ENCODE results near the gene OPCML. TPM values are rescaled to one million over a fixed set of nuclear protein-coding genes. Genes with fewer than 3 reads are reported as not detected.

The OPCML gene
- total RNA-seq, 1 donor from 2014 or later = 2.7 TPM

- Mint-ChIP-seq H3K27ac (ENCODE audit: unreplicated experiment) (no peak overlapping the region), H3K9me3 (ENCODE audit: low read depth) (no peaks in the 10 kb centered on the region), H3K27me3 (ENCODE audit: low read depth) (peaks cover 9% of the 10 kb centered on the region), H3K36me3 (ENCODE audit: low read depth) (no peaks in the 10 kb centered on the region), H3K4me3 (ENCODE audit: unreplicated experiment) (no peak overlapping the region), H3K4me1 (ENCODE audit: low read depth) (no peaks in the 10 kb centered on the region)
- TF ChIP-seq, protein P1, sequence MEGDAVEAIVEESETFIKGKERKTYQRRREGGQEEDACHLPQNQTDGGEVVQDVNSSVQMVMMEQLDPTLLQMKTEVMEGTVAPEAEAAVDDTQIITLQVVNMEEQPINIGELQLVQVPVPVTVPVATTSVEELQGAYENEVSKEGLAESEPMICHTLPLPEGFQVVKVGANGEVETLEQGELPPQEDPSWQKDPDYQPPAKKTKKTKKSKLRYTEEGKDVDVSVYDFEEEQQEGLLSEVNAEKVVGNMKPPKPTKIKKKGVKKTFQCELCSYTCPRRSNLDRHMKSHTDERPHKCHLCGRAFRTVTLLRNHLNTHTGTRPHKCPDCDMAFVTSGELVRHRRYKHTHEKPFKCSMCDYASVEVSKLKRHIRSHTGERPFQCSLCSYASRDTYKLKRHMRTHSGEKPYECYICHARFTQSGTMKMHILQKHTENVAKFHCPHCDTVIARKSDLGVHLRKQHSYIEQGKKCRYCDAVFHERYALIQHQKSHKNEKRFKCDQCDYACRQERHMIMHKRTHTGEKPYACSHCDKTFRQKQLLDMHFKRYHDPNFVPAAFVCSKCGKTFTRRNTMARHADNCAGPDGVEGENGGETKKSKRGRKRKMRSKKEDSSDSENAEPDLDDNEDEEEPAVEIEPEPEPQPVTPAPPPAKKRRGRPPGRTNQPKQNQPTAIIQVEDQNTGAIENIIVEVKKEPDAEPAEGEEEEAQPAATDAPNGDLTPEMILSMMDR (IDR thresholded peaks at IDR 0.05) = no peak
- DNase-seq (ENCODE audit: low spot score) = no peak
Measured at GRCh38 chr11:133362156-133362555, 170.1 kb downstream of the OPCML start.

DNA sequence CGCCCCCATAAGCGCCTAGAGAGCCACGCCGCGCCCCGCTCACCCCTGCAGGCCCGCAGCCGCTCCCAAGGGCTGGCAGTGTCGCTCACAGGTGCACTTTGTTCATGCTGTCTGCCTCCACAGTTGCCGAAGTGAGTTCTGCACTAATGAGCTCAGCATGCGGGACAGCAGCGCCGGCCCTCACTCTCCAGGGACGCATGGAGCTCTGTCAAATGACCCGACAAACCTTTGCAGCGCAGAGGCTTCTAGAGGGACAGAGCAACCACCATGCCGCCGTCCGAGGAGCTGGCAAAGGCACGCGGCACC is 170.7 kb downstream of the OPCML start:
- Mint-ChIP-seq H3K4me3 (ENCODE audit: unreplicated experiment) (no peak overlapping the region), H3K9me3 (ENCODE audit: low read depth) (no peaks in the 10 kb centered on the region), H3K36me3 (ENCODE audit: low read depth) (no peaks in the 10 kb centered on the region), H3K27me3 (ENCODE audit: low read depth) (peaks cover 9% of the 10 kb centered on the region), H3K4me1 (ENCODE audit: low read depth) (no peaks in the 10 kb centered on the region), H3K27ac (ENCODE audit: unreplicated experiment) (no peak overlapping the region)
- DNase-seq (ENCODE audit: low spot score) = no peak
- TF ChIP-seq, protein P1 (IDR thresholded peaks at IDR 0.05) = no peak

DNA sequence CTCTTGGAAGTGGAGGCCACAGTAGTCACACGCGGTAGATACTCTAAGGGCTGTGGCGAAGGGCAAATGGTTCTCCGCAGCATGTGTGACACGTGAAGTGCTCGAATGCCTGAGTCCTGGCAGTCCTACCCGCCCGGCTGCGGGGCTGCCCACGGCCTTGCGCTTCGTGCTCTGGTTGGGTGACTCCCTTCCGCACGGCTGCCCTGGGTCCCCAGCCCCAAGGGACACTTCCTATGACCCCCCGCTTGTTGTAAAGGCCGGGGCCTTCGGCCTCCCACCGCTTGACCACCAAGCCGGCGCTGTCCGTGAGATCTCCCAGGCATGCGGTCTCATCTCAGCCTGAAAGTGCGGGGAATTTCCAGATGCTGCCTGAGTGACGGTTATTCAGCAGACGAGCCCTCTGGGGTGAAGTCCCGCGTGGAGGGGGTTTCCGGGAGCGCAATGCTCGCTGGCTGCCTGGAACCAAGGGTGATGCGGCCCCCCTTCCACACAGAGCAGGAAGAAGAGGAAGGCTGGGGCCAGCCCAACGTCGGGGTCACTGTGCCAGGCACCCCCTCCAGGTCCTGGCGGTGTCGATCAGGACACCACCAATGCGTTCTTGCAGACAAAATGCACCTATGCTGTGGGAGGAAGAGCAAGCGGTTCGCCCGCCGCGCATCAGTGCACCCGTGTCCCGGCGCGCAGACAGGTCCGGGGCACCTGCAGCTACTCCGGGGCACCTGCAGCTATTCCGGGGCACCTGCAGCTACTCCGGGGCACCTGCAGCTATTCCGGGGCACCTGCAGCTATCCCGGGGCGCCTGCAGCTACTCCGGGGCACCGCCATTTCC is 171.2 kb downstream of the OPCML start:
- Mint-ChIP-seq H3K9me3 (ENCODE audit: low read depth) (no peaks in the 10 kb centered on the region), H3K4me3 (ENCODE audit: unreplicated experiment) (no peak overlapping the region), H3K27ac (ENCODE audit: unreplicated experiment) (no peak overlapping the region), H3K27me3 (ENCODE audit: low read depth) (peaks cover 5% of the 10 kb centered on the region), H3K4me1 (ENCODE audit: low read depth) (no peaks in the 10 kb centered on the region), H3K36me3 (ENCODE audit: low read depth) (no peaks in the 10 kb centered on the region)
- peak; percentile 85 for DNase-seq (ENCODE audit: low spot score)
- TF ChIP-seq, protein P1 (IDR thresholded peaks at IDR 0.05) = no peak

DNA sequence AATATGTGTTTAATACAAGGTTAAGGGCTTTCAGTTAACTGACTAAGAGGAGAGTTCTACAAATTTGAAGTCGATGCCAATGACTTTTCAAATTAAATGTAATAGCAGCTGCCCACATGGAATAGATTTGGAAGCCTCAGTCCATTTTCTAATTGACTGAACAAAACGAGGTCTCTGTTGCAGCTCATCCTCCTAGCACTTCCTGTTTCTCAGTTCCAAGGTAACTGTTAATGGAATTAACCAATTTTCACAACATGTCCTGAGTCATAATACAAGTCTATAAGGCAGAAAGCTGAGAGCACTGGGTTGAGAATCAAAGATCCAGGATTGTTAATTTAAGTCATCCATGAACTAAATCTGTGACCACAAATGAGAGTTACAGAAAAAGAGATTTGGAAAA is 177.2 kb downstream of the OPCML start:
- no peaks in the 10 kb centered on the region for H3K9me3 Mint-ChIP-seq (ENCODE audit: low read depth)
- TF ChIP-seq, protein P1 (IDR thresholded peaks at IDR 0.05) = no peak
- H3K27ac Mint-ChIP-seq (ENCODE audit: unreplicated experiment) = no peak overlapping the region
- no peaks in the 10 kb centered on the region for H3K4me1 Mint-ChIP-seq (ENCODE audit: low read depth)
- H3K27me3 Mint-ChIP-seq (ENCODE audit: low read depth) = peaks cover 3% of the 10 kb centered on the region
- no peaks in the 10 kb centered on the region for H3K36me3 Mint-ChIP-seq (ENCODE audit: low read depth)
- no peak for DNase-seq (ENCODE audit: low spot score)
- no peak overlapping the region for H3K4me3 Mint-ChIP-seq (ENCODE audit: unreplicated experiment)

DNA sequence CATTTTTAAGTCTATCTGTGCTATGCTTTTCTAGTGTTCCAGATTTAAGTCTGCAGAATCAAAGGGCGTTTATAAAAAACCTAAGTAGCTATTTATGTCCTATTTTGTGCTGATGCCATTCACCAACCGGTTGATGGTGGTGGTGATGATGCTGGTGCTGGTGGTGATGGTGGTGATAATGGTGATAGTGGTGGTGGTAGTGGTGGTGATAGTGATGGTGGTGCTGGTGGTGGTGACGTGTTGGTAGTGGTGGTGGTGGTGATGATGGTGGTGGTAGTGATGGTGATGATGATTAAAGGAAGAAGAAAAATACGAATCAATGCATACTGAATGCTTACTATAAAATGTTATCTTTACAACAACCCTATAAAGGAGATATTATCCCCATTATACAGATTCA is 178.2 kb downstream of the OPCML start:
- Mint-ChIP-seq H3K27me3 (ENCODE audit: low read depth) (peaks cover 3% of the 10 kb centered on the region), H3K4me1 (ENCODE audit: low read depth) (no peaks in the 10 kb centered on the region), H3K9me3 (ENCODE audit: low read depth) (no peaks in the 10 kb centered on the region), H3K4me3 (ENCODE audit: unreplicated experiment) (no peak overlapping the region), H3K27ac (ENCODE audit: unreplicated experiment) (no peak overlapping the region), H3K36me3 (ENCODE audit: low read depth) (no peaks in the 10 kb centered on the region)
- DNase-seq (ENCODE audit: low spot score) = no peak
- TF ChIP-seq, protein P1 (IDR thresholded peaks at IDR 0.05) = no peak
